Activated CD4-positive, CD25-positive, alpha-beta regulatory T cell (primary cell): ENCODE measurements around the gene XKR8.

Experiments used
- DNase-seq, 4 experiments: peaks; one replicate each; lab custom pipeline; 2025; lab: John Stamatoyannopoulos, UW

Gene XKR8

GRCh38 chr1:27959792-27960603 lies at the start of gene XKR8:
TSS of gene XKR8 (plus strand) at chr1:27959973. CDS start at chr1:27960070, 97 bp downstream.
- peak; percentile 48 to 80 (median 68) for DNase-seq

GRCh38 chr1:27912429-27912828 lies 47.3 kb upstream of the XKR8 start:
- no peak for DNase-seq

GRCh38 chr1:27915082-27915575 lies 44.6 kb upstream of the XKR8 start:
- no peak for DNase-seq

GRCh38 chr1:27922272-27922671 lies 37.5 kb upstream of the XKR8 start:
- DNase-seq, result no peak

- no peak for DNase-seq
Observed at GRCh38 chr1:27928216-27928954, 31.4 kb upstream of the XKR8 start.

GRCh38 chr1:27931184-27931583 lies 28.6 kb upstream of the XKR8 start:
- DNase-seq, result no peak

- DNase-seq, result no peak
Observed at GRCh38 chr1:27931759-27932158, 28.0 kb upstream of the XKR8 start.

- DNase-seq, result no peak
Observed at GRCh38 chr1:27934818-27935549, 24.8 kb upstream of the XKR8 start, which contains the start of gene SMPDL3B. TSS of gene SMPDL3B (plus strand) at chr1:27935000. CDS start at chr1:27935184, 184 bp downstream.

GRCh38 chr1:27935721-27936120 lies 24.1 kb upstream of the XKR8 start:
- DNase-seq, result no peak

GRCh38 chr1:27936370-27936769 lies 23.4 kb upstream of the XKR8 start:
- no peak for DNase-seq

GRCh38 chr1:27937524-27937836 lies 22.3 kb upstream of the XKR8 start:
- no peak for DNase-seq

- no peak for DNase-seq
Observed at GRCh38 chr1:27938488-27938887, 21.3 kb upstream of the XKR8 start.

- DNase-seq, result peak; percentile 19 to 70 (median 54)
Observed at GRCh38 chr1:27940297-27940696, 19.5 kb upstream of the XKR8 start.

GRCh38 chr1:27940870-27941560 lies 18.8 kb upstream of the XKR8 start:
- DNase-seq, result no peak

GRCh38 chr1:27941671-27942540 lies 17.9 kb upstream of the XKR8 start:
- DNase-seq, result no peak

GRCh38 chr1:27945020-27945419 lies 14.8 kb upstream of the XKR8 start:
- no peak for DNase-seq

- no peak for DNase-seq
Observed at GRCh38 chr1:27949027-27949426, 10.7 kb upstream of the XKR8 start.

- DNase-seq, result no peak
Observed at GRCh38 chr1:27951396-27951795, 8.4 kb upstream of the XKR8 start.

GRCh38 chr1:27952147-27952546 lies 7.6 kb upstream of the XKR8 start:
- DNase-seq, result no peak

- DNase-seq, result no peak
Observed at GRCh38 chr1:27954186-27954585, 5.6 kb upstream of the XKR8 start.

GRCh38 chr1:27955076-27955475 lies 4.7 kb upstream of the XKR8 start:
- DNase-seq, result no peak
